H9 (cell line): Measurements from ENCODE around the gene KLHL7. TPM values are rescaled to one million over a fixed set of nuclear protein-coding genes. Genes with fewer than 3 reads are reported as not detected.
A peak's percentile ranks its signal among the peaks of the same experiment; 100 is the strongest.

Experiments
- DNase-seq: peaks from one replicate; pipeline ENCODE4 v3.0.0-alpha.2; 2017
- H2AFZ ChIP-seq: one replicate; pipeline ENCODE4 v1.6.1; 2013; ENCODE audit warnings: mild to moderate bottlenecking, low read length, control low read depth, moderate library complexity
- H2AK5ac ChIP-seq: 2 replicates; pipeline ENCODE4 v1.6.1; 2013; ENCODE audit warnings: low read length, control low read depth, mixed read lengths; ENCODE audit not compliant: insufficient read length
- H2BK120ac ChIP-seq: one replicate; pipeline ENCODE4 v1.6.1; 2013; ENCODE audit warnings: low read depth, mild to moderate bottlenecking, low read length, control low read depth, inconsistent platforms; ENCODE audit not compliant: poor library complexity, severe bottlenecking
- H2BK12ac ChIP-seq: 2 replicates; pipeline ENCODE4 v1.6.1; 2013; ENCODE audit warnings: low read length, control low read depth, mixed read lengths, low read depth; ENCODE audit not compliant: insufficient read length
- H2BK15ac ChIP-seq: 2 replicates; pipeline ENCODE4 v1.6.1; 2013; ENCODE audit warnings: low read depth, low read length, control low read depth
- H2BK20ac ChIP-seq: one replicate; pipeline ENCODE4 v1.6.1; 2013; ENCODE audit warnings: low read depth, mild to moderate bottlenecking, low read length, control low read depth, inconsistent platforms; ENCODE audit not compliant: poor library complexity, severe bottlenecking
- H2BK5ac ChIP-seq: 2 replicates; pipeline ENCODE4 v1.6.1; 2013; ENCODE audit warnings: low read length, control low read depth, mixed read lengths; ENCODE audit not compliant: insufficient read length
- H3K14ac ChIP-seq: 2 replicates; pipeline ENCODE4 v1.6.1; 2013; ENCODE audit warnings: low read length, control low read depth; ENCODE audit not compliant: insufficient read depth
- H3K18ac ChIP-seq: 2 replicates; pipeline ENCODE4 v1.6.1; 2013; ENCODE audit warnings: low read depth, mild to moderate bottlenecking, mixed read lengths, low read length, control low read depth; ENCODE audit not compliant: insufficient read length
- H3K23ac ChIP-seq: 2 replicates; pipeline ENCODE4 v1.6.1; 2013; ENCODE audit warnings: low read length, control low read depth, mixed read lengths, low read depth; ENCODE audit not compliant: insufficient read length
- H3K23me2 ChIP-seq: 2 replicates; pipeline ENCODE4 v1.6.1; 2013; ENCODE audit warnings: low read depth, mild to moderate bottlenecking, mixed read lengths, low read length, control low read depth; ENCODE audit not compliant: insufficient read length, poor library complexity, severe bottlenecking
- H3K27ac ChIP-seq: 2 replicates; pipeline ENCODE4 v1.5.1; 2013; ENCODE audit warnings: low read length, control low read depth, mixed read lengths, low read depth; ENCODE audit not compliant: insufficient read length
- H3K27me3 ChIP-seq: 2 replicates; pipeline ENCODE4 v1.6.1; 2013; ENCODE audit warnings: low read length, control low read depth, inconsistent platforms; ENCODE audit not compliant: insufficient read depth
- H3K4ac ChIP-seq: 2 replicates; pipeline ENCODE4 v1.6.1; 2013; ENCODE audit warnings: low read depth, mild to moderate bottlenecking, control low read depth, inconsistent platforms, low read length, moderate library complexity
- H3K4me1 ChIP-seq: 2 replicates; pipeline ENCODE4 v1.6.1; 2013; ENCODE audit warnings: low read length, control low read depth, inconsistent platforms; ENCODE audit not compliant: insufficient read depth
- H3K4me2 ChIP-seq: 2 replicates; pipeline ENCODE4 v1.6.1; 2013; ENCODE audit warnings: low read length, control low read depth, mixed read lengths; ENCODE audit not compliant: insufficient read length, insufficient read depth
- H3K56ac ChIP-seq: 2 replicates; pipeline ENCODE4 v1.6.1; 2013; ENCODE audit warnings: low read depth, mild to moderate bottlenecking, mixed read lengths, low read length, control low read depth; ENCODE audit not compliant: insufficient read length
- H3K79me1 ChIP-seq: 2 replicates; pipeline ENCODE4 v1.6.1; 2013; ENCODE audit warnings: low read depth, mild to moderate bottlenecking, moderate library complexity, low read length, control low read depth, inconsistent platforms; ENCODE audit not compliant: insufficient read depth, poor library complexity, severe bottlenecking
- H3K79me2 ChIP-seq: 2 replicates; pipeline ENCODE4 v1.6.1; 2013; ENCODE audit warnings: low read length, control low read depth, inconsistent platforms; ENCODE audit not compliant: insufficient read depth
- H3K9ac ChIP-seq: 2 replicates; pipeline ENCODE4 v1.6.1; 2013; ENCODE audit warnings: low read length, control low read depth, mixed read lengths; ENCODE audit not compliant: insufficient read length; ENCODE audit errors: extremely low read depth
- H3K9me3 ChIP-seq: one replicate; pipeline ENCODE4 v1.6.1; 2013; ENCODE audit warnings: low read depth, low read length, inconsistent platforms; ENCODE audit not compliant: control insufficient read depth
- H3T11ph ChIP-seq: one replicate; pipeline ENCODE4 v1.6.1; 2013; ENCODE audit warnings: mild to moderate bottlenecking, low read length, control low read depth, inconsistent platforms
- H4K20me1 ChIP-seq: one replicate; pipeline ENCODE4 v1.6.1; 2013; ENCODE audit not compliant: control insufficient read depth, insufficient read length, insufficient read depth
- H4K5ac ChIP-seq: 2 replicates; pipeline ENCODE4 v1.6.1; 2013; ENCODE audit warnings: low read depth, mild to moderate bottlenecking, mixed read lengths, low read length, control low read depth; ENCODE audit not compliant: insufficient read length
- H4K8ac ChIP-seq: replicated peaks from 2 replicates; pipeline ENCODE4 v1.6.1; 2013; ENCODE audit warnings: low read length, control low read depth, mixed read lengths, low read depth; ENCODE audit not compliant: insufficient read length
- H4K91ac ChIP-seq: 2 replicates; pipeline ENCODE4 v1.6.1; 2013; ENCODE audit warnings: low read depth, mild to moderate bottlenecking, moderate library complexity, mixed read lengths, low read length, control low read depth; ENCODE audit not compliant: insufficient read length
- H3K27ac Mint-ChIP-seq, 3 experiments: 2 replicates in 2 of 3; 3 replicates in 1 of 3; pipeline ENCODE4 v1.8.0; 2020 to 2021; ENCODE audit warnings: mixed read lengths in 3 of 3, mild to moderate bottlenecking in 1 of 3, moderate library complexity in 1 of 3
- H3K27me3 Mint-ChIP-seq: 2 replicates; pipeline ENCODE4 v1.8.0; 2021; ENCODE audit warnings: low read depth, mild to moderate bottlenecking, moderate library complexity, mixed read lengths
- H3K36me3 Mint-ChIP-seq, 3 experiments: 2 replicates in 2 of 3; 3 replicates in 1 of 3; pipeline ENCODE4 v1.8.0; 2020 to 2021; ENCODE audit warnings: low read depth in 3 of 3, mixed read lengths in 3 of 3; ENCODE audit not compliant: insufficient read depth in 1 of 3
- H3K4me1 Mint-ChIP-seq, 2 experiments: 2 replicates each; pipeline ENCODE4 v1.8.0; 2020; ENCODE audit warnings: mixed read lengths in 2 of 2
- H3K4me3 Mint-ChIP-seq, 2 experiments: 2 replicates in 1 of 2; 3 replicates in 1 of 2; pipeline ENCODE4 v1.8.0; 2020 to 2021; ENCODE audit warnings: mild to moderate bottlenecking in 2 of 2, mixed read lengths in 2 of 2, moderate library complexity in 1 of 2
- H3K9me3 Mint-ChIP-seq, 2 experiments: 2 replicates in 1 of 2; 3 replicates in 1 of 2; pipeline ENCODE4 v1.8.0; 2020; ENCODE audit warnings: mild to moderate bottlenecking in 2 of 2, mixed read lengths in 2 of 2, moderate library complexity in 1 of 2
- CTCF ChIP-seq: fragments of 200-600 bp; sonication (generic); conservative IDR thresholded peaks from 3 replicates; pipeline ENCODE4 v1.8.0; 2021; ENCODE audit warnings: antibody characterized with exemption, mild to moderate bottlenecking
- WGBS: extraction: QIAGEN DNeasy Blood & Tissue Kit; methylation state at CpG from one replicate; pipeline ENCODE4 v1.1.7; 2013; ENCODE audit warnings: missing lambda C conversion rate, low lambda C conversion rate, mixed read lengths; ENCODE audit not compliant: insufficient read length; ENCODE audit errors: extremely low coverage; 5-methylcytosine and 5-hydroxymethylcytosine counted together
- total RNA-seq: library from RNA; stranded (reverse); gene quantifications from 2 replicates; pipeline ENCODE4 v1.2.1, GENCODE V29; 2021

KLHL7 gene
- total RNA-seq, 1 experiment from 2014 or later = 56.7 TPM

DNA sequence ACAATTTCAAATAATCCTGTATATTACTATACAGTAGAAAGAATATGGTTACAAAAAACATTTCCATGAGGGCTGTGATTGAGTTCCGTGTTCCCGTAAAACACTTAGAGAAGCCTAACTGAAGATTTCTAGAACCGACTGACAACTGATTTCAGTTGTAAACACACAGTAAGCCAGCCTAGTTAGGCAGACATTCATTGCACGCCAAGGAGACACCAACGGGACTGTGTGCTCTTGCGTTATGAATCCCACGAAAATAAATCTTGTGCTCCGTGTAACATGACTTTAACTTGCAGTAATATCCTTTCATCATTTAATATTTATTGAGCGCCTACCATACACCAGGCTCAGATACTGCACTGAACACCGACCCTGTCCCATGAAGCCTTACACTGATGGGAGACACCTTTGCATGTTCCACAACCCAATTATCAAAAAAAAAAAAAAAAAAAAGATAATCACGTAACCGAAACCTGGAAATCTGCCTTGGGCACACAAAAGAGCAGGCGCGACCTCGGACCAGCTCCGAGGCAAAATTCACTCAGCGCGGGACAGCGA is 420 bp upstream of the KLHL7 start:
- Histone ChIP-seq H2AFZ (no peak overlapping the region), H3K23ac (no peak overlapping the region), H4K20me1 (no peaks in the 10 kb centered on the region), H3K27me3 (no peaks in the 10 kb centered on the region), H3K9ac (peak overlapping the region; percentile 81), H3K4ac (no peak overlapping the region), H3K27ac (no peak overlapping the region), H3K14ac (peak overlapping the region; percentile 1; the same call in 1 of the 2 replicates), H2BK20ac (no peak overlapping the region), H2AK5ac (no peak overlapping the region), H4K91ac (no peak overlapping the region), H3K4me1 (peaks cover 2% of the 10 kb centered on the region; the same call in 1 of the 2 replicates), H3K56ac (no peak overlapping the region), H3K18ac (no peak overlapping the region), H2BK5ac (no peak overlapping the region), H2BK15ac (no peak overlapping the region), H3K23me2 (peaks cover 12% of the 10 kb centered on the region), H3T11ph (no peak overlapping the region), H3K79me1 (no peaks in the 10 kb centered on the region), H3K79me2 (peaks cover 33% of the 10 kb centered on the region; the same call in 1 of the 2 replicates), H3K4me2 (peak overlapping the region; percentile 73), H4K8ac (no peak overlapping the region), H2BK12ac (no peak overlapping the region), H4K5ac (peak overlapping the region; percentile 45), H3K9me3 (no peaks in the 10 kb centered on the region), H2BK120ac (no peak overlapping the region)
- H3K36me3 Mint-ChIP-seq = peaks cover 6 to 22% (median 19%) of the 10 kb centered on the region in 3 experiments; a peak in 6 of 7 replicates
- H3K27ac Mint-ChIP-seq = peak overlapping the region; percentile 92 to 98 (median 97)
- WGBS = no CpG with 5 or more reads among the region's 19 CpGs
- H3K9me3 Mint-ChIP-seq = peaks cover 0 to 4% of the 10 kb centered on the region in 2 experiments; a peak in 4 of 5 replicates
- DNase-seq = no peak
- TF ChIP-seq CTCF = no peak
- peak overlapping the region; percentile 91 to 96 for H3K4me3 Mint-ChIP-seq
- H3K4me1 Mint-ChIP-seq = peaks cover 32% of the 10 kb centered on the region in 2 experiments
- H3K27me3 Mint-ChIP-seq = no peaks in the 10 kb centered on the region
